NCI-H2107 (cell line): ENCODE results near the gene ITM2B.
"Not testable (repeated sequence)": the region's sequence is repeated elsewhere in the genome, so short reads cannot be mapped to it uniquely, and the experiment has no call there.

Source experiments
- DNase-seq: peaks from one replicate; lab custom pipeline; 2025; lab: John Stamatoyannopoulos, UW

Gene ITM2B

DNA sequence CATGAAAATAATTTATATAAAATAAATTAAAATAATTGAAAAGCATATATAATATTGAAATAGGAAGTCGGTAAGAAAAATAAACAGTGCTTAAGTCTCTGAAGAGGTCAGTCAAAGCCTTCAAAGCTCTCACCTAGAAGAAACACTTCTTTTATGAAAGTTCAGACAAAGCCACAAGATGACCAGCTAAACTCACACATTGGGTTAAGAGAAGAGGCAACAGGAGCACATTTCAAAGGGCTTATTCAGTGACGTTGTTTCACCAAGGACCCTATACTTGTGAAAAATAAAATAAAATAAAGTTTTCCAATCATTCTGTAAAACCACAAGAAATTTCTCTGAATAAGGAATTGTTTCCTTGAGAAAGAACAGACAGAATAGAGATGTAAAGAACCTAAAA, 2.5 kb upstream of the ITM2B start:
- no peak for DNase-seq

DNA sequence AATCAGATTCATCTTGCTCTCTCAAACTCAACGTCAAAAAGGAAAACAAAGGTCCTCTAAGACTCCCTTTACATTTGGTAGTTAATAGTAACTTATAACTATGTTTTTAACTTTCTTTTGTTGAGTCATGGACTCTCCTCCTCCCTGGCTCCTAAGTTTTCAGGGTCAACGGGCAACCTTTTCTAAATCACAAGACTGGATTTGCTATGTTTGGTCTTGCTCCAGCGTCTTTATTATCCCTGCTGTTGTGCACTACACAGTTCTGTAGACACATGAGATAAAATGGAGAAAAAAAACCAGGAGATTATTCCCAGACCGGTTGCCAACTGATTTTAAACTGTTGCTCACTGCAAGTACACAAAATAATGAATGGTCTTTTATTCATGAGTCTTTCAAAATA, 1.9 kb upstream of the ITM2B start:
- no peak for DNase-seq

DNA sequence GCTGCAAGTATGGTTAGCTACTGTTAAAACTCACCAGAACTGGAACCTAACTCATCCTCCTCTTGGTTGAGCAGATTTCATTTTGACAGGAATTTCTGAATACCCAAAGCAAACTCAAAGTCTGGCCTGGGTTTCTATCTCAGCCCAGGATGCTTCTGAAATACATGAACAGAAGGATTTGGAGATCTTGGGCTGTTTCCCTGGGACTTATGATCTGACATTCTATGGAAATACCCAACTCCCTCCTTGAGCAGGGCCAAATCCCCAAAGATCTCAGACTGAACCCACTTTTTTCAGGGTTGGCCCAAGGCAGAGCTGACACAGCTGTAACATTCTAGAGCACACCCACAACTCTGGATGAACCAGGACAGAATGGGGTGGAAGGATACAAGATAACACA, 1.1 kb upstream of the ITM2B start:
- DNase-seq: no peak

DNA sequence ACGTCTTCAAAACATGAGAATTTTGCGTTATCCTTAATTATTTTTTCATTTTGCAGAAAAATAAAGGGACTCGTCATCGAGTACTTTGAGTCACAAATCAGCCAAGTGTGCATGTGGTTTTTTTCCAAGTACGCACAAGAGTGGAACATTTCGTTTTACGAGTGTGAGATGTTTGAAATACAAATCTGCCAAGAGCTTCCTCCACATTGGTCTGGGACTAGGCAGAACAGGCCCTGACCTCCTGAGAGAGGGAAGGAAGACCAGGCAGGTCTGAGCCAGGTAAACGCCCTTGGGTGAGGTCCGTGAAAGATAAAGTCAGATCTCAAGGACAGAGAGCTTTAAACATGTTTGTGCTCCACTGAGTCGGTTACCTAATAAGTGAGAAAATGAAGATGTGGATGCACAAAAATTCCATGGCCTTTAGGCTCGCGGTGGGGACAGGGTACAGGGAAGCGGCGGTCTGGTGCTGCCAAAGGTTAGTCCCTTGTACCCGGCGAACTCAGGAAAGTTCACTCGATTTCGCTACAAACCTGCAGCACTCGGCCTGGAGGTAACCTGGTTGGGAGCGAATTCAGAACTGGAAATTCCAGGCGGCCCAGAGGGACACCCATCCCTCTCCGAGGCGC, 473 bp upstream of the ITM2B start:
- no peak for DNase-seq

DNA sequence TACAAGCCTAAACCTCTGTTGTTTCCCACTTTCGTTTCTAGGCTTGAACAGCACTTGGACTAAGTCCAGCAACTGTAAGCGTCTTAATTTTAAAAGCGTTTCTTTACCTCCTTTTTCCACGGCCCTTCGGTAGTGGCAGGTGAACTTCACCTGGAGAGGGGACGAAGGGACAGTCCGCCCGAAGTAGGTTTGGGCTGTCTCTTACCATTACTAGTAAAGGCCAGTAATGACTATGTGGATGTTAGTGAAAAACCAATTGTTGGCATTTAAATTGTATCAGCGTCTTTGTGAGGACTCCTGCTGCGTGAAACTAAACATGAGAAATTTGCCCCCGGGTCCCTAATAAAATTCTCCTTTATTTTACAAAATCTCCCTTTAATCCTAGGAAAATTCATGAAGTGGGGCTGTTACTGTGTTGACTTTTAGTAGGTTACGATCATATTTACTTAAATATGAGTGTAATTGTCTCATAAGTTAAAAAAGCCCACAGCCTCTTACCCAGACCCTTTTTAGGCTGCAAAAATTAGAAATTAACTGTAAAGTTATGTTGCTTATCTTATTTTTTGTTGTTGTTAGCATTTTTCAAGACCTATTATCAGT, 983 bp downstream of the ITM2B start:
- DNase-seq: no peak

DNA sequence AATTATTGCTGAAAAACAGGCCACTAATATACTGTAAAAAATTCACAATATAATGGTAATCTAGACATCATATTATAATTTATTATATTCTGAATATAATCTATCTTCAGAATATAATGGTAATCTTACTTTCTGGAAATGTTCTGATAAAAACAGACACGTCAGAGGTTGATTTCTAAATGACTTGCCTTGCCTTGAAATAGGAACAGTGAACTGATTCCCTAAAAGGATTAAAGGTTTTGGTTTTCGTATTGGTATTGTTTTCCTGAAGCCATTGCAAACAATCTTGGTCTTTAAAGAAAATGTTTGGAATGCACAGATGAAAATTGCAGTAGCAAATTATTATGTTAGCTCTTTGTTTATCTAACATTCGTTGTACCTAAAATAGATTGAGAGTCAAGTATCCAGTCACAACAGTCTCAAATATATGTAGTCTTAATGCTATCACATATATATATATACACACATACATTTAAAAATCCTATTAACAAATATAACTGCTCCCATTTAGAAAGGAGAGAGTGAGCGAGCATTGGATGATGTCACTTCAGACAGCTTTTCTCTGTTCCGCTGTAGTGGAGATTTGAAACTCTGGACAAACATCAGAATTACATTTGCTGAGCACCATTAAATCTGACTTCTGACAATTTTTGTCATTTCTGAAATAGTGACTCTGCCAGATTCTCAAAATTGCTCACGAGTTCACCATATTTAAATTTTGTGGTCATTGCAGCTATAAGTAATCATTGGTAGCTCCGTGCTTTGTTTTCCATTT, 1.7 kb downstream of the ITM2B start:
- no peak for DNase-seq

DNA sequence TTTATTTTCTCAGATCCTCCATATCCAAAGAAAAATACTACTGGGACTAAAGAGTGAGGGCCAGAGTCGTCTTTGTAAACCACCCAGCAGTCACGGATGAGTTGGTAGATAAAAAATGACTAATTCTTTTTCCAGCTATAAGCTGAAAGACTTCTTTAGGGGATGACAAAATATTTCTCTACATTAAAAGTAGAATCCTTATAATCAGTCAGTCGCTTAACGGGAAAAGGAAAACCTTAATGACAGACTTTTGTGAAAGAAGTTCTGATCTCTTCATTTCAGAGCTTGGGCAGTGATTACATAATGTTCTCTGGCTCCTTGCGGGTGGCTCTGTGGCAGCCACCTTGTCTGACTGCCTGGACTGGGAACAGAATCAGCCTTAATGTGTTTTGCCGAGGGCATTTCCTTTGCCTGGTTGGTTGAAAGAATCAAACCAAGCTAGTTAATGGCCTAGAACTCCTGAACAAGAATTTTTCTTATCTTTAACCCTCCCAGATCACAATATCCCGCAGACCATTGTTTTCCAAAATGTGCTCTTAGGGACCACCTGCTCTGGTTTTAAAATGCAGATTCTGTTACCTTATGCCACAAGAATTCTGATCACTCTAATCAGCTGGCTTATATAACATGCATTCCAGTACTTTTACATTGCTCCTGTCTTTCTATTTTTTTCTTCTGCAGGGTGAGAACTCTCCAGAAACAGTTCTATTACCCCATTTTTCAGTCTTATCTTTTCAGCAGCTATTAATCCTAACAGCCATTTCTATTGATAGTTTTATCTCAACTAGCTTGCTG, 2.5 kb downstream of the ITM2B start:
- DNase-seq: no peak

DNA sequence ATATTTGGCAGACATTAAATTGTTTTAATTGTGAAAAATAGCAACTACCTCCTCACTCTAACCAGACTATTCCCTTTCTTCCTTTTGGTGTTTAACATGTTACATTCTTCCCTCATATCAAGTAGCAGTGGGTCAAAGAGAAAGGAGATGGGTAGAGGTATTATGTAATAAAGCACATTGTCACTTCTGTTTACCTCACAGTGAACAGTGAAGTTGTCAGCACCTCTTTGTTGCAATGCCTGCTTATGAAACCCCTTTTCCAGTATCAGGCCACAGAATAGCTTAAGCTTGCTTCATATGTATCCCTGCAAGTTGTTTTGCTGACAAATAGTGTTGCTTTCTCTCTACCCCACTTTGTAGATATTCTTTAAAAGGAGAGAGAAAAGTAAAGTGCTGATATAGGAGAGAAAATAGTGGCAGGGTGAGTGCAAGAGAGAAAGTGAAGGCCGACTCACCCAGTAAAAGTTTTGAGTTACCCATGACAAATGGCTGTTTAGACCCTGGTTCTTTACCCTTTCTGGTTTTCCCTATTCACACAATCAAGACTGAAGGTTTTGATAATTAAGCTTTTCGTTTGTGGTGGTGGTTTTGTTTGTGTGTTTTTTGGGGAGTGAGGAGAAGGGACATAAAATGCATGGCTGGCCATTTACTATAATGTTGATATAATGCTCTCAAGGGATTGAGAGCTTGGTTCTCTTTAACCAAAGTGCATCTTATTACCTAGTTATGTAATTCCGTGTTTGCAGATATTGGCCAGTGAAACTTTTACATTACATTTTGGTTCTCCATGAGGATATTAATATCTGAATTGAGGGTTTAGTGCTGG, 3.7 kb downstream of the ITM2B start:
- no peak for DNase-seq

DNA sequence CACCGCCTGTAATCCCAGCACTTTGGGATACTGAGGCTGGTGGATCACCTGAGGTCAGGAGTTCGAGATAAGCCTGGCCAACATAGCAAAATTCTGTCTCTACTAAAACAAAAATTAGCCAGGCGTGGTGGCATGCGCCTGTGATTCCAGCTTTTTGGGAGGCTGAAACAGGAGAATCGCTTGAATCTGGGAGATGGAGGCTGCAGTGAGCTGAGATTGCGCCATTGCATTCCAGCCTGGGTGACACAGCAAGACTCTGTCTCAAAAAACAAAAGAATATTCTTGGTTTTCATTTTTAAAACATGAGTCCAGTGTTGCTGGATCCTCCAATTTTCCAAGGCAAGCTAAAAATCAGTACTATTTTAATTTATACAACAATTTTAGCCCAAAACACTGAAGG, 6.4 kb downstream of the ITM2B start:
- not testable (repeated sequence) for DNase-seq

DNA sequence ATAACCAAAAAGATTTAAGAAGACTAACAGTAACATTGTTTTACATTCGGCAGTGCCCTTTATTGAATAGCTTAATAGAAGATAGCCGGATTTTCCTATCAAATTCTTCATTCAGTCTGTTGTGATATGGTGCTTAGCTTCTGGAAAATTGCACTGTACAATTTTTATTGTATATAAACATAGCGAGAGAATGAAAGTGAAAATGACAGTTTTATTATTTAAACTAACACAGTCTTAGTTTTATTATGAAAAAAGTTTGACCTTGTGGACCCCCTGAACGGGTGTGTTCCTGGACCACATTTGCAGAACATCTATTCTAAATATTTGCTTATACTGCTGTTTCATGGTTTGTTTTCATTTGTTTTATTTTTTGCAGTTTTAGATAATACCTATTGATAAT, 8.6 kb downstream of the ITM2B start:
- DNase-seq: no peak

DNA sequence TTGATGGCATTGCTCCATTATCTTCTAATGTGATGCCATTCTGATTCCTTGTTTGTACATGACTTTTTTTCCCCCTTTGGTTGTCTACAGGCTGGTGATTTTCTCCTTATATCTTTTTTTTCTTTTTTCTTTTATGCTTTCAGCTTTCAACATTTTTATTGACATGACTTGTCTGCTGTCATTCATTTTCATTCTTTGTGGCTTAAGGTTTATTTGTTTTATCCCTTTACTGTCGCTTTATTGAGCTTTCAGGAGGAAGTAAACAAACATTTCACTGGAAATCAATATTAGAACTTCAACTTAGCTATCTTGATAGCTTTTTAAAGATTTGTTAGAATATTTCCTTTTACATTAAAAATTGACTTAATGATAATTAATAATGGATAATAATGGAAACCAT, 9.7 kb downstream of the ITM2B start:
- DNase-seq: no peak

DNA sequence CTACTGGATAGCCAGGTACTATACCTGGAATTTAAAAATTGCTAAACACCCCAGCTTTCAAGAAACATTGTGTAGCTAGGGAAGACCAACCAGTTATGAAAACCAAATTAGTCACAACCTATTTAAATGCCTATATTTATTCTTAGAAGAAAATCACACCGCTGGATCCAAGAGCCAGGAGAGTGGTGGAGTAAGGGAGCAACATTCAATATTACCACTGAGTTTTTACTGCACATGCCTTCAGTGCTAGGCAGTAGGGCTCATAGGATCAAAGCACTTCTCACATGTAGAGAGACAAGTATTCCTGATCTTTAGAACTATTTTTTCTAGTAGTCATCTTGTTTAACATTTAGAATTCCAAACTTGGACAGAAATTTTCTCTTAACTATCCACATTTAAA, 11.2 kb downstream of the ITM2B start:
- no peak for DNase-seq

DNA sequence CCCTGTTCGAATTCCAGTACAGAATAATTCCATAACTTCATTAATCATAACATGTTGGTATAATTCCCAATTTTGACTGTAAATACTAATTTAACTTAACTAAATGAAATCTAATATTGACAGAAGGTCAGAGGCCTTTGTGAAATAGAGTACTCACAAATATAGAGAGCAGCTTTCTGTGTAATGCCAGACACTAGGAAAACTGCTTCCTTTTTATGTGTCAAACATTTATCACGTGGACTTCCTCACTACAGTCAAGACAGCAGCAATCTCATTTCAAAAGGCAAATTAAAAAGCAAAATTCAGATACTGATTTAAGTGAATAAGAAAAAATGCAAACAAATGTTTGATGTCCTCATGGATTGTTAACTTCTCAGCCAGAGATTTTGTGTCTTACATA, 13.1 kb downstream of the ITM2B start:
- DNase-seq: no peak

DNA sequence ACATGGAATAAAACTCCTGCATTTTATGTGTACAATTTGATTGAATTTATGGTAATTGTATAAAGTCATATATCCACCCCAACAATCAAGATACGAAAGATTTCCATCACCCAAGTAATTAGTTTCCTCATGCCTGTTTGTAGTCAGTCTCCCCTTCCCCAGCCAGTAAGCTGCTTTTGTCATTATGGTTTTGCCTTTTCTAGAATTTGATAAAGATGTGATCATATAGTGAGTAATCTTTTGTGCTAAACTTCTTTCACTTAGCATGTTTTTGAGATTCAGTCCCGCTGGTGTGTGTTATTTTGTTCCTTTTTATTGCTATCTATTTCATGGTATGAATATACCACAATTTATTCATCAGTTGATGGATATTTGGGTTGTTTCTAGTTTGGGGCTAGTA, 16.0 kb downstream of the ITM2B start:
- no peak for DNase-seq

DNA sequence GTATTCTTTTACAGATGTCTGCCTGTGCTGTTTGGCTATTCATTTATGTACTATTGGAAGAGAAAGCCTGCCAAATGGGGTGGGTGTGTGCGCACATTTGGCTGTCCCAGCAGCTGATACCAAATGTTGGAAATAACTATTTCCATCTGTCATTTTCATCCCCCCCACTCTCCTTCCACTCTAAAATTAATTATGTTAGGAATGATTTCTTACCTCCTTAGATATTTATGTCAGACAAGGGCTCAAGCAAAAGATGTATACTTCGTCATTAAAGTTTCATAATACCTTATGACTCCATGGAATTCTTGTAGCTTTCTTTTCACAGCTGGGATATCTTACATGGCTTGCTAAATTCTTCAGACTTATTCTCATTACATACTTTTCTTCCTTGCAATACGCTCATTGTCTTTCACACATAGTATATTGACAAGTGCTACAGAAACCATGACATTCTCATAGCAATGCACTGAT, 18.6 kb downstream of the ITM2B start:
- no peak for DNase-seq

DNA sequence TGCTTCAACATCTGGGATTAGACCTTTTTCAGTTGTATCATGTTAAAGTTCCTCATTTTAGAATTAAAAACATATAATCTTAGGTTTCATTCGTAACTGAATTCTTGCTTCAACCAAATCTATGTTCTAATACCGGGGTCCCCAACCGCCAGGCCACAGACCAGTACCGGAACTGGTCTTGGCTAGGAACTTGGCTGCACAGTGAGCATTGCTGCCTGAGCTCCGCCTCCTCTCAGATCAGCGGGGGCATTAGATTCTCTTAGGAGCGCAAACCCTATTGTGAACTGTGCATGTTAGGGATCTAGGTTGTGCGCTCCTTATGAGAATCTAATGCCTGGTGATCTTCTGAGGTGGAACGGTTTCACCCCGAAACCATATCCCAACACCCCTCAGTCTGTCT, 19.2 kb downstream of the ITM2B start:
- DNase-seq: no peak

DNA sequence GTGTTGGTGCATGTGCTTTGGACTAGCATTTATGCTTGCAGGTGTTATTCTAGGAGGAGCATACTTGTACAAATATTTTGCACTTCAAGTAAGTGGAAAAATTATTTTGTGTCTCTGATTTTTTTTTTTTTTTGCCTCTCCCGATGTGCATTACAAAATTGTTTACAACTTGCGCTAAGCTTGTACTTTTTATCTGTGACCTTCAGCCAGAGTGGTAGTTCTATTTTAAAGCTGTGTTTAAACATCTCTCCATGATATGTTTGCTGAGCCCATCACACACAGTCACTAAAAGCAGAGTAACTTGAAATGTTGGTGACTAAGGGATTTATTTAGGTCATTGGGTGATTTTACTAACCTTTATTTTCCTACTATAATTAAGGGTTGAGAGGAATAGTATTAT, 20.8 kb downstream of the ITM2B start:
- DNase-seq: no peak

DNA sequence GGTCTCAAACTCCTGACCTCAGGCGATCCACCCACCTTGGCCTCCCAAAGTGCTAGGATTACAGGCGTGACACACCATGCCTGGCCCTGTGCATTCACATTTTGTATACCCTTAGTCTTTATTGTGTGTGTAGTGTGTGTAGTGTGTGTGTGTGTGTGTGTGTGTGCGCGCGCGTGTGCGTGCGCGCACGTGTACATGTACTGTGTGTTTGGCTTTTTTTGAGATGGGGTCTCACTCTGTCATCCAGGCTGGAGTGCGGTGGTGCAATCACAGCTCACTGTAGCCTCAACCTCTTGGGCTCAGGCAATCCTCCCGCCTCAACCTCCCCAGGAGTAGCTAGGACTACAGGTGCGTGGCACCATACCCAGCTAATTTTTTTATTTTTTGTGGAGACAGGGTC, 22.1 kb downstream of the ITM2B start:
- no peak for DNase-seq

DNA sequence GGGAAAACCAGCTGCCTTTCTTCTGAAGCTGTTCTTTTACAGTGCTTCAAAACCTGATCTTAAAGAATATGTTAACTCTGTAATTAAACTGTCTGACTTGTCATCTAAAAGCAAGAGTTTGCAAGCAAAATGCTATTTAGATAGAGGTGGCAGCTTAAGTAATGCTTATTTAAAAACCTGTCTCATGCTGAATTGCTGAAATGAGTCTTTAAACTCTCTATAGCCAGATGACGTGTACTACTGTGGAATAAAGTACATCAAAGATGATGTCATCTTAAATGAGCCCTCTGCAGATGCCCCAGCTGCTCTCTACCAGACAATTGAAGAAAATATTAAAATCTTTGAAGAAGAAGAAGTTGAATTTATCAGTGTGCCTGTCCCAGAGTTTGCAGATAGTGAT, 22.9 kb downstream of the ITM2B start:
- DNase-seq: no peak

DNA sequence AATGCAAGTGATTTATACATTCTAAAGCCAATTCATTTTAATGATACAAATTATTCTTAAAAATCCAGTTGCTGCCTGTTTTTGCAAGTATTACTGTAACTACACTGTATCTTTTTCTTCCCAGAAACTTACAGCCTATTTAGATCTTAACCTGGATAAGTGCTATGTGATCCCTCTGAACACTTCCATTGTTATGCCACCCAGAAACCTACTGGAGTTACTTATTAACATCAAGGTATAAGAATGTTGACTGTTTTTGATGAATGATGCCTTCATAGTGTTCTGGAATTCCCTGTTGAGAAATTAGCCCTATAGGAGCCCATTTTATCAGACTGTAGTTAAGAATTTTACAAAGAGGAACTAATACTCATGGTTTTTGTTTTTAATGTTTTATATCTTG, 25.0 kb downstream of the ITM2B start:
- DNase-seq: no peak

DNA sequence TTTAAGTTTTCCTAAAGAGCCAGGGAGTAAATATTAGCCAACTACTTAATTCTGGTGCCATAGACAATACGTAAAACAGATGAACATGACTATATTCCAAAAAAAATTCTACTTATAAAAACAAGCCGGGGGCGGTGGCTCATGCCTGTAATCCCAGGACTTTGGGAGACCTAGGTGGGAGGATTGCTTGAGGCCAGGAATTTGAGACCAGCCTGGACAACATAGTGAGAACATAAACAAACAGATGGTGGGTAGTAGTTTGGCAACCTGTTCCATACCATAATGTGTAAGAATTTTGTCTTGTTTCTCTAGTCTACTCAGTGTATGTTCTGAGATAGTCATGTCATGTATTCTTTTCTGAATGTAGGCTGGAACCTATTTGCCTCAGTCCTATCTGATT, 25.4 kb downstream of the ITM2B start:
- DNase-seq: no peak

DNA sequence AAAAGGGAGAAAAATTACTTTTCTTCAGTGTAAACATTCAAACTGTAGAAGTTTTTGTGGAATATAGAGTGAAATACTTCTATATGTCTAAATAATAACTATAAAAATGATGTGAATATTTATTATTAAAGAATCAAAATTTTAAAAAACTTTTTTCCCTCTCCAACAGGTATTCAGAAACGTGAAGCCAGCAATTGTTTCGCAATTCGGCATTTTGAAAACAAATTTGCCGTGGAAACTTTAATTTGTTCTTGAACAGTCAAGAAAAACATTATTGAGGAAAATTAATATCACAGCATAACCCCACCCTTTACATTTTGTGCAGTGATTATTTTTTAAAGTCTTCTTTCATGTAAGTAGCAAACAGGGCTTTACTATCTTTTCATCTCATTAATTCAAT, 28.0 kb downstream of the ITM2B start:
- no peak for DNase-seq
